A549 (cell line): Measurements from ENCODE around the gene B3GNT5.

Source experiments
- CEBPB ChIP-seq, 2 experiments: fragments of >200 bp in 1 of 2; sonication (Bioruptor Twin) in 1 of 2; formaldehyde crosslinking in 1 of 2; IDR thresholded peaks; 2 replicates each; pipeline ENCODE4 v1.6.1; 2012 to 2016
- CTCF ChIP-seq: fragments of >200 bp; sonication (Bioruptor Twin); formaldehyde crosslinking; IDR thresholded peaks from 3 replicates; pipeline ENCODE4 v1.5.1; 2016
- ELK1 ChIP-seq: fragments of 150-350 bp; IDR thresholded peaks from 2 replicates; pipeline ENCODE4 v1.6.1; 2014; ENCODE audit warnings: low read depth, mild to moderate bottlenecking, low read length
- HOXA7 ChIP-seq: fragments of 250-450 bp; sonication (Bioruptor Pico); IDR thresholded peaks from 2 replicates; pipeline ENCODE4 v1.5.0; 2020; ENCODE audit warnings: mild to moderate bottlenecking, moderate library complexity
- KDM5A ChIP-seq: fragments of 200-600 bp; sonication (generic); IDR thresholded peaks from 2 replicates; pipeline ENCODE4 v1.6.1; 2016; ENCODE audit warnings: antibody characterized with exemption, mild to moderate bottlenecking
- POLR2A ChIP-seq: IDR thresholded peaks from 2 replicates; pipeline ENCODE4 v1.6.1; 2012; ENCODE audit warnings: mild to moderate bottlenecking, low read length
- RAD21 ChIP-seq, 2 experiments: fragments of >200 bp in 1 of 2; sonication (Bioruptor Twin) in 1 of 2; formaldehyde crosslinking in 1 of 2; IDR thresholded peaks in 1 of 2; conservative IDR thresholded peaks in 1 of 2; 2 replicates in 1 of 2; 3 replicates in 1 of 2; pipeline ENCODE4 v1.6.1; 2012 to 2018; ENCODE audit warnings: inconsistent platforms in 1 of 2
- RARB ChIP-seq: fragments of 250-450 bp; sonication (Bioruptor Pico); IDR thresholded peaks from 2 replicates; pipeline ENCODE4 v1.8.0; 2021; ENCODE audit warnings: mild to moderate bottlenecking, moderate library complexity
- SREBF2 ChIP-seq: fragments of 450-650 bp; IDR thresholded peaks from 2 replicates; pipeline ENCODE4 v1.6.1; 2014; ENCODE audit warnings: mild to moderate bottlenecking, moderate library complexity
- ZNF302 ChIP-seq: fragments of 250-450 bp; sonication (Bioruptor Pico); IDR thresholded peaks from 2 replicates; pipeline ENCODE4 v1.9.0; 2021; ENCODE audit warnings: inconsistent platforms, mild to moderate bottlenecking, moderate library complexity
- TF ChIP-seq, protein P1 (sequence below): IDR thresholded peaks from 2 replicates; pipeline ENCODE4 v1.6.1; 2012

- TF ChIP-seq CTCF (no peak), RARB (CRISPR knock-in tag) (no peak), ZNF302 (CRISPR knock-in tag) (no peak), ELK1 (no peak), POLR2A (no peak), CEBPB (IDR thresholded peaks at IDR 0.05) (no peak), RAD21 (conservative IDR thresholded peaks at IDR 0.05 in 1 of 2, IDR thresholded peaks at IDR 0.05 in 1 of 2) (no peak), KDM5A (no peak), HOXA7 (CRISPR knock-in tag) (no peak), SREBF2 (no peak)
- TF ChIP-seq, protein P1, sequence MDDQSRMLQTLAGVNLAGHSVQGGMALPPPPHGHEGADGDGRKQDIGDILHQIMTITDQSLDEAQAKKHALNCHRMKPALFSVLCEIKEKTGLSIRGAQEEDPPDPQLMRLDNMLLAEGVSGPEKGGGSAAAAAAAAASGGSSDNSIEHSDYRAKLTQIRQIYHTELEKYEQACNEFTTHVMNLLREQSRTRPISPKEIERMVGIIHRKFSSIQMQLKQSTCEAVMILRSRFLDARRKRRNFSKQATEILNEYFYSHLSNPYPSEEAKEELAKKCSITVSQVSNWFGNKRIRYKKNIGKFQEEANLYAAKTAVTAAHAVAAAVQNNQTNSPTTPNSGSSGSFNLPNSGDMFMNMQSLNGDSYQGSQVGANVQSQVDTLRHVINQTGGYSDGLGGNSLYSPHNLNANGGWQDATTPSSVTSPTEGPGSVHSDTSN, result no peak
Observed at GRCh38 chr3:183281126-183281797, 28.2 kb downstream of the B3GNT5 start.
